CD1c-positive myeloid dendritic cell (primary cell): Measurements from ENCODE around the gene SPEF1.

ENCODE experiments used
- DNase-seq: peaks from one replicate; pipeline ENCODE4 v3.0.0-alpha.2; 2016; ENCODE audit errors: extremely low spot score

The SPEF1 gene

DNA sequence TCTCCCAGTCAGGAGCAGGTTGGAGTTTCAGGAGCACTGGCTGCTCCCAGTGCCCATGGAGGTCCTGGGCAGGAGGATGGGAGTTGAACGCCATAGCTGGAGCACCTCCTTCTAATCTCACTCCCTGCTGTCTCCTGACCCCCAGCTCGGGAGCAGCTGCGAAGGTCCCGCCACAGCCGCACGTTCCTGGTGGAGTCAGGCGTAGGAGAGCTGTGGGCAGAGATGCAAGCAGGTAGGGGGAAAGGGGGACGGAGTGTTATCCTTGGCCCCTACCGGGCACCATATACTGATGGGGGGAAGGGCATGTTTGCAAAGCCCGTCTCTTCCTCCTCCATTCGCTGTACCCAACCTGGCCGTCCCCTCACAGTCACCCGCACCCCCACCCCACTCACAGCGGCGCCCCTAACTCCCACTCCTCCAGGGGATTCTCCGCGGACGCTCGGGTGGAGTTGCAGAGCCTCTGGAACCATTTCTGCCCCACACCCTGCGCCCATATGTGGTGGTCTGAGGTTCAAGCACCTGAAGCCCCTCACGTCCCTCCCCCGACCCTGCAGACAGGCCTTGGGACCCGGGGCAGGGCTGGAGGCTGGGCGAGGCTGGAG, 32.1 kb downstream of the SPEF1 start:
- no peak for DNase-seq

DNA sequence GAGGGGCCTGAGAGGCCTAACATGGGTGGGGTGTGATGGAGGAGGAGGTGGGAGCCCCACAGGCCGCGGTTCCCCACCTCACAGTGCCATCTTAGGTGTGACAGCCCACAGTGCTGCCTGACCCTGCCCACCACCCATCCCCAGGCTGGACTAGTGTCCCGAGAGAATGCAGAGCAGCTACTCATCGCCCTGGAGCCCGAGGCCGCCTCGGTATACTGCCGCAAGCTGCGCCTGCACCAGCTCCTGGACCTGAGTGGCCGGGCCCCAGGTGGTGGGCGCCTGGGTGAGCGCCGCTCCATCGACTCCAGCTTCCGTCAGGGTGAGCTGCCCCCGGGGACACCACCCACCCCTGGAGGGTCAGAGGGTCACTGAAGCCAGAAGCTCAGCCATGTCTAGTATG, 33.2 kb downstream of the SPEF1 start:
- DNase-seq, result no peak

DNA sequence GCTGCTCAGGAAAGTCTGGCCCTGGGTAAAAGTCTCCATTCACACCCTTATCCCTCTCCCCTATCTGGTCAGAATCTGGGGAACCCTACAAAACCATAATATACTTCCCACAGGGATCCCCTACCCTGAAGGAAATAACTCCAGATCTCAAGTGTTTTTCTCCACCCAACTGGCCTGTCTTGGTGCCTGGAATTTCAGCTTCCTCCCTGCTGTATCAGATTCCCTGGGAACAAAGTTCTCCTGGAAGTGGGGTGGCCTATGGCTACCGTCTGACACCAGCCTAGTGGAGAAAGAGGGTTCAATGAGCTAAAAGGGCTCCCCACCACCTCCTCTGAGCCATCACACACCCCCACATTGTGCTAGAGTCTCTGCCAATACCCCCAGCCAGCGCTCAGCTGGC, 33.8 kb downstream of the SPEF1 start:
- no peak for DNase-seq

DNA sequence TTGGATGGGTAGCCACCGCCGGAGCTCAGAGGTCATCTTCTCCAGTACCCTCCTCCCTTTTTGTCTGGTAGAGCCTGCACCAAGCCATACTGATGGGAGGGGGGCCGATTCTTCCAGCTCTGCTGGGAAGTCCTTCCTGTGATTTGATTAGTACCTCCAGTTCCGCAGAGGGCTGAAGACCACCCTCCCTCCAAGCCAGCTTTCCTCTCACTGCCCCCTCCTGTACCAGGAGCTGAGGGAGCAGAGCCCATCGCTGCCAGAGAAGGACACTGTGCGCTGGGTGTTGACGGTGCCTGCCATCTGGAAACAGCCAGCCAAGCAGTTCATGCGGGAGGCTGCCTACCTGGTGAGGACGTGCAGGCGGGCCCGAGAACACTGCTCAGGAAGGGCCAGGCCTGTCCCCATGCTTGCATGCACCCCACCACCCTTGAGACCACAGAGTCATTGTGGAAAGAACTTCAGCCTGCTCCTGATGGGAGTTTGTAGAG, 35.5 kb downstream of the SPEF1 start:
- DNase-seq, result no peak

DNA sequence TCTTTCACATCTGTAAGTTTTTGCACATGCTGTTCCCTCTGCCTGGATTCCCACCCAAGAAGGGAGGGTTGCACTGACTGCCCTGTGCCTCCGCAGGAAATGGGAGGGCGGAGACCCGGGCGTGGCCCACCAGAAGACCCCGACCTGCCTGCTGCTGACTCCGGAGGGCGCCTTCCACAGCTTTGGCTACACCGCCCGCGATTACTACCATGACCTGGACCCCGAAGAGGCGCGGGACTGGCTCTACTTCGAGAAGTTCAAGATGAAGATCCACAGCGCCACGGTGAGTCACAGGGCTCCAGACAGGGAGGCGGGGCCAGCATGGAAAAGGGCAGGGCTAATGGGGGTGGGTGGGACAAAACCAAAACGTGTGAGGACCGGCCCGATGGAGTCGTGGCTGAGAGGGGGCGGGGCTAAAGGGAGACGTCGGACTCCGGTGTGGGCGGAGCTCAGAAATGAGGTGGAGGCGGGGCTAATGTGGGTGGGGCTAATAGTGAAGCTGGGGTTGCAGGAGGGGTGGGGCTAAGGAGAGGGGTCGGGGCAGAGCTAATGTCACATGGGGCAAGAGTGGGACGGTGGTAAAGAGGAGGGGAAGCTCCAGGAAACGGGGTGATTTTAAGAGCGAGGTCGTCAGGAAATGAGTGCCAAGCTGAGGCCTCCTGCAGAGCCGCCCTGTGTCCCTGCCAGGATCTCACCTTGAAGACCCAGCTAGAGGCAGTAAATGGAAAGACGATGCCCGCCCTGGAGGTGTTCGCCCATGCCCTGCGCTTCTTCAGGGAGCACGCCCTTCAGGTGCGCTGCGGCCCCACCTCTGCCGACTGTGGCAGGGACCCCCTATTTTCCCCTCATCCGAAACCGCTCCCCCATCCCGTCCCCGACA, 36.2 kb downstream of the SPEF1 start:
- peak; percentile 84 for DNase-seq

DNA sequence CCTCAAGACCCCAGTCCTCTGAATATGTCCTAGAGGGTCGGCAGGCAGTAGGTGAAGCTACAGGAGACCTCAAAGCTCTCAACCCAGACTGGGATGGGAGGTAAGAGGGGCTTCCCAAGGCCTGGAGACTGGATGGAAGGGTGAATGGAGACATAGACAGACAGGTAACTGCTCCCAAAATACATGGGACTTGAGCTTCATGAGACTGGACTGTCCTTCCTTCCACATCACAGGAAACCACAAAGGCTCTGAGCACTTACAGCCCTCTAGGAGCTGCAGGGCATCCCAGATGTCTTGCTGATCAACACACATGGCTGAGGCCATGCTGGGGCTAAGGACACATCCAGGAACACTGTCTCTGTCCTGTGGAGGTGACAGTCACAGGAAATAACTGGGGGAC, 37.2 kb downstream of the SPEF1 start:
- no peak for DNase-seq

DNA sequence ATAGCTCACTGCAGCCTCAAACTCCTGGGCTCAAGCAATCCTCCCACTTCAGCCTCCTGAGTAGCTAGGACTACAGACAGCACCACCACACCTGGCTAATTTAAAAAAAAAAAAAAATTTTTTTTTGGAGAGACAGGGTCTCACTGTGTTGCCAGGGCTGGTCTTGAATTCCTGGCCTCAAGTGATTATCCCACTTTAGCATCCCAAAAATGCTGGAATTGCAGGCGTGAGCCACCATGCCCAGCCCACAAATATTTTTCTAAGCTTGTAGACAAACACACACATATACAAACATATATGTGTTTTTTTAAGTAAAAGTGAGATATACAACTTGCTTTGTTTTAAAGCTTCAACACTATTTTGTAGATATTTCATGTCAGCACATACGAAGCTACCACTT, 38.0 kb downstream of the SPEF1 start:
- DNase-seq, result no peak

DNA sequence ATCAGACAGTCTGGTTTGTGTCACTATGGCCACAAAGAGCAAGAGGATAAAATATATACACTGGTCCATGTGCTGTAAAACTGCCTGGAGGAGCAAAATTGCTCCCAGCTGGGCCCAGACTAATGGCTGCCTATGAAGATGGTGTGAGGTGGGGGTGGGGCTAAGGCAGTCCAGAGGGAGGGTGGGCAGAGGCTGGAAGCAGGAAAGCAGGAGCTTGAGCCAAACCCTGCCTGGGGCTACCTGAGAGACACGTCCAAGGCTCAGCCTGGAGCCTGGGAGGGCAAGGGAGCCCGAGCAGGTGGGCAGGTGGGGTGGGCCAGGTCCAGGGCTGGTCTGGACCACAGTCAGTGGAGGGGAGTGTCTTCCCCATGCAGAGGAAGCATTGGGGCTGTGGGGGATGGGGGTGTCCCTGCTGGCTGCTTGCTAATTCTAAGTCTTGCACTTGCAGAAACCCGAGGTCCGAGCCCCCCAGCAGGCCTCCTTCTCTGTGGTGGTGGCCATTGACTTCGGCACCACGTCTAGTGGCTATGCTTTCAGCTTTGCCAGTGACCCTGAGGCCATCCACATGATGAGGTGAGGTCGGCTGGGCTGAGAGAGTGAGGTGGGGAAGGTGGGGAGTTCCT, 39.3 kb downstream of the SPEF1 start:
- DNase-seq, result no peak

DNA sequence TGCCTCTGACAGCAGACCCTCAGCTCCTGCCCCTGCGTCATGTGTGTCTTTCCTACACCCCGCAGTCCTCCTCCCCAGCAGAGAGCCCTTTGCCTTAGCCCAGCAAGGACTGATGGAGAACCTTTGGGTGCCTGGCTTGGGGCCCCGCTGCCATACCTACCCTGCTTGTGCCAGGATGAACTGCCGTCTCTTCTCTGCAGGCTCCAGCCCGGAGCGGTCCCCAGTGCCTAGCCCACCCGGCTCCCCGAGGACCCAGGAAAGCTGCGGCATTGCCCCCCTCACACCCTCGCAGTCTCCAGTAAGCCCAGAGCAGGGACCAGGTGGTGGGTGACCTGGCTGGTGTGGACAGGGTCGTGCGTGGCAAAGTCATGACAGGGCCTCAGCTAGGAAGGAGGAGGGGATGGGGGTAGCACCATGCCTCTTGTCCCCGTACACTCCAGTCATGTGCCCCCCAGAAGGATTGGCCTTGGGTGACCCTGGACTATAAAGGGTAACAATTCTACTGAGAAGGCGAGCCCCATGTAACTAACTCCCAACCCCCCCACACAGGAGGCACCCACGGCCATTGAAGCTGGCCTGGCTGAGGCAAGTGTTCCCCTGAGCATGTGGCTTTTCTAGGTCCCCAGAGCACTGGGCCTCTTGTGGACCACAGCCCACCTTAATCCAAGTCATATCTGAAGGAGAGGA, 40.5 kb downstream of the SPEF1 start:
- DNase-seq, result no peak

DNA sequence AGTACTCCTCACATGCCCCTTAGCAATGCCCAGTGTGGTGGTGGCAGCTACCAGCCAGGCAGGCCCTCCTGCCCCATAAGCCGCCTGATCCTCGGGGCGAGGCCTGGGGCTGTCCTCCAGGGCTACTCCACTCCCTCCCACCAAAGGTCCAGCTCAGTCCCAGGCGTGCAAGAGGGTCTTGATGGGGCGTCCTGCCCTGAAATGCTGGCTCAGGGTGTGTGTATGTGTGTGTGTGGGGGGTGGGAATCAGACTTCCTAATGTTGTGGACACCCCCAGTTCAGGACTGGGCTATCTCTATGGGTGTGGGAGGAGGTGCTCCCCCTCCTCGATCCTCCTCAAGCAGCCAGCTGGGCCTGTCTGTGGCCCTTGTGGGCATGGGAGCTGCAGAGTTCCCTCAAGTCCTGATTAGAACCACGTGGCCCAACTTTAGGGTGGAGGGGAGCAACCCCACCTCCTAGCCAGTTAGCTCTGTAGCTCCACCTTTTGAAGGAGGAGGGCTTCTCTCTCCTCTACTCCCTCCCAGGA, 41.3 kb downstream of the SPEF1 start:
- no peak for DNase-seq

DNA sequence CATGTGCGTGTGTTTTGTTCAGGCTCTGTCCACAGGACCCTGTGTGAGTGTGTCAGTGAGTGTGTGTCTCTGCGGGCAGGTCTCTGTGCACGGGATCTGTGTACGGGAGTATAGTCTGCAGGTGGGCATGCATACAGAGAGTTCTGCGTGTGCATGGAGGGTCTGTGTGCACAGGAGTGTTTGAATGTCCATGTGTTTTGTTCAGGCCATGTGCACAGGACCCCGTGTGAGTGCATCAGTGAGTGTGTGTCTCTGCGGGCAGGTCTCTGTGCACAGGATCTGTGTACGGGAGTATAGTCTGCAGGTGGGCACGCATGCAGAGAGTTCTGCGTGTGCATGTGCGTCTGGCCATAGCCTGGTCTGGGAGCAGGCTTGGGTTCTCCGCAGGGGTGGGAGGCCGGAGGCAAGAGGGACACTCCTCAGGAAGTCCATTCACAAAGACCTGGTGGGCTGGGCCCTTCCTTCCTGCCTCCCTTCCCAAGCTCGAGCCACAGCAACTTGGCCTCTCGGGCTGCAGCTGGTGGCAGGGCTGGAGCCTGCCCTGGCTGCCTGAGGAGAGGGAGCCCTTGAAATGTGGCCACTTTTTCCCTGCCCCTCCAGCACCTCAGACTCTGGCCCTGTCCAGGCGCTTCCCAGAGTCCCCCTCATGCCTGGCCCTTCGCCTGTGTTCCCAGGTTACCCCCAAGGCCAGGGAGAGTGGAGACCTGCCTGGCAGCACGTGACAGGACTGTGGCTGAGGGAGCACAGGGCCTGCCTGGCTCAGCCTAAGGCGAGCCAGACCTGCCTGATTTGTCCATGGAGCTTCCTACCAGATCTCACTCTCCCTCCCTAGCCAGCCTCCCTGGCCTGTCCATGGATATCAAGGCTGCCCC, 42.0 kb downstream of the SPEF1 start:
- DNase-seq, result no peak

DNA sequence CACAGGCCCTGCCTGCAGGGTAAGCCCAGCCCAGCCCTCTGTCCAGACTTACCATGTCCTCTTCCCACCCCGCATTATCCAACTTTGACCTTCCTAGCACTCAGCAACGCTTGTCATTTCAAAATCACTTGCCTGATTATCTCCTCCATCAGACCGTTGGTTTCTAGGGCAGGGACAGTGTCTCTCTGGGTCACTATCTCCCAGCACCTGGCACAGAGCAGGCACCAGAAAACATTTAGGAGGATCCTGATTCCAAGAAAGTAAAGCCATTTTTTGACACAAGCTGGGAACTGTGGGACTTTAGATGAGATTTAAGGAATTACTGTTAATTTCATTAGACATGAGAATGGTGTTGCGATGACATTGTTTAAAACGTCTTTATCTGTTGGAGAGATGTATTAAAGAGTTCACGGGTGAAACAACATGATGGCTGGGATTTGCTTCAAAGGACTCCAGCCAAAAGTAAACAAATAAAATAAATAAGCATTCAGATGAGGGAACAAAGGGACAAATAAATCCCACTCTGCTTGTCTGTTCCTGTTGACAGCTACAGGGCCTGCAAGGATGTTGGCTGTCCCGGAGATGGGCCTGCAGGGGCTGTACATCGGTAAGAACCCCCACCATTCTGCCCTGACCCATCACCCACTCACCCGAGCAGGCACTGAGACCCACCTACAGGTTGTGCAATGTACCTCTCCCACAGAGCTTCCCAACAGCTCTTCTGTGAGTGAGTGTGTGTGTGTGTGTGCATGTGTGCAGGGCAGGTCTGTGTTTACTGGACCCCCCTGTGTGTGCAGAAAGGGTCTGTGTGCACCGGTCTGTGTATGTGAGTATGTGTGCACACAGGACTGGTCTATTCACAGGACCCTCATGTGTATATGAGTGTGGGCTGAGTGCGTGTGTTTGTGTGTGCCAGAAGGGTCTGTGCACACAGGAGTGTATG, 42.9 kb downstream of the SPEF1 start:
- DNase-seq, result no peak

DNA sequence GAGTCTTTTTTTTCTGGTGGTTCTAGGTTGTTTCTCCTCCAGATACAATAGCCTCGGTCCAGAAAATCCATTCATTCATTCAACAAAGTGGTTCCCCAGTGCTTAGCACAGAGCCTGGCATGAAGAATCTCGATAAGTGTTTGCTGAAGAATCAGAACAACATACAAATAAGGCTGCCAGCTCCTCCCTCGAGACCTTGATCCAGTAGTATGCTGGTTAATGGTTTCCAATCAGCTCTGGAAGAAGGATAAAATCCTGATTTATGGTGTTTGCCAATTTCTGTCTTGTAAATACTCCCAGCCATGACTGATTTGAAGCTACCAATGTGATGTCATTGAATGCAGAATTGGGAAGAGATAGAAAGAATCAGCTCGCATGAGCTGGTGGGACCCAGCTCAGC, 45.5 kb downstream of the SPEF1 start:
- no peak for DNase-seq

DNA sequence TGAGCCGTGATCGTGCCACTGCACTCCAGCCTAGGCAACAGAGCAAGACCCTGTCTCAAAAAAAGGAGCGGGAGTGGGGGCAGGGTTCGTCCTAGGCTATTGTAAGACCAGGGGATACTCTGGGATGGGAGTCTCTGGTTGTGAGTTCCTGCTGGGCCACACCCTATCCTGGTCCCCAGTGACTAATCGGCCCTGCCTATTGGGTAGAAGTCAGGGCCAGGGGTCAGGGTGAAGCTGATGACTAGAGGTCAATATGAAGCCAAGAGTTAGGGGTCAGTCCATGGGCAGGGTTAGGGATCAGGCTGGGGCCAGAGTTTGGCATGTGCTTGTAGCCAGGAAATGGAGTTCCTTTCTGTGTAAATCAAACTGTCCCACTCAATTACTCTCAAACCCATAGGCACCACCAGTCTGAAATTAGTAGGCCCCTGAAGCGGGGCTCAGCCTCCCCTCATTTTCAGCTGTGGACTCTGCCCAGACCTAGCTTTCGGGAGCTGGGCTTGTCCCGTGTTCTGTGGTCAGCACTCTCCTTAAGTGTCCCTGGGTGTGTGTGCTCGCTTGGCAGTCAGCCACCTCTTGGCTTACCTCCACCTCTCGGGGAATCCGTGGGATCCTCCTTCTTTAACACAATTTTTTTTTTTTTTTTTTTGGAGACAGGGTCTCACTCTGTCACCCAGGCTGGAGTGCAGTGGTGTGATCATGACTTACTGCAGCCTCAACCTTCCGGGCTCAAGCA, 47.0 kb downstream of the SPEF1 start:
- no peak for DNase-seq

DNA sequence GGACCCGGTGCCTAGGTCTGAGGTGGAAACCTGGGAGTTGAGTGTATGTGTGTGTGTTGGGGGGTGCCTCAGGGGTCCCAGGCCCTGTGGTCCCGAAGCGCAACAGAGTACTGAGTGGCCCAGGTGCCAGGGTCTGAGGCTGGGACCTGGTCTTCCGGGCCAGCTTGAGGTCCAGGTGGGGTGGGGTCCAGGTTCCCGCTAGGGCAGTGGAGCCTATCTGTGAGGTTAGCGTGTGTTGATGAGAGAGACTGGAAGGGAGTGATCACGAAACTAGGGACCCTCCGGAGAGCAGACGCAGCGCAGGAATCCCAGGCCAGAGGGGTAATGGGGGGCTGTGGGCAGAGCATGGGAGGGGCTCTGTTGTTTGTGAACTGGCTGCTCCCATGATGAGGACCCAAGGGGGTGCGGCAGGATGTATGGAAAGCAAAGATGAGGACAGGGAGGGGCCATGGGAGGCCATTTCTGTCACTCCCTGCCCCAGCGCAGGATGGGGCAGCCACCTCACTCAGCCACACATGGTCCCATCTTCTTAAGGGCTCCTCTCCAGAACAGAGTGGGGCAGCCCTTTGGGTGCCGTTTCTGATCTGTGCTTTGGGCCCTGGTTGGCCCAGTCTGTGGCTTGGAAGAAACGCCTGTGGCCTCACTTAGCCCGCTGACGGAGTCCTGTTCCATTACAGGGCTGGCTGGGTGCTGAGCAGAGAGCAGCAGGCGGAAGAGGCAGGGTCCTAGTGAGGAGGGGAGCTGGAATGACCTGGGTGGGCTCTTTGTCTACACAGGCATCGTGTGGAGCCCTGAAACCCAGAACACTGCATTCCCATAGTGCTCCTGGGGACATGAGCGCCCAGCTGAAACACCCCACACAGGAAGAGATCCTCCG, 47.9 kb downstream of the SPEF1 start:
- no peak for DNase-seq

DNA sequence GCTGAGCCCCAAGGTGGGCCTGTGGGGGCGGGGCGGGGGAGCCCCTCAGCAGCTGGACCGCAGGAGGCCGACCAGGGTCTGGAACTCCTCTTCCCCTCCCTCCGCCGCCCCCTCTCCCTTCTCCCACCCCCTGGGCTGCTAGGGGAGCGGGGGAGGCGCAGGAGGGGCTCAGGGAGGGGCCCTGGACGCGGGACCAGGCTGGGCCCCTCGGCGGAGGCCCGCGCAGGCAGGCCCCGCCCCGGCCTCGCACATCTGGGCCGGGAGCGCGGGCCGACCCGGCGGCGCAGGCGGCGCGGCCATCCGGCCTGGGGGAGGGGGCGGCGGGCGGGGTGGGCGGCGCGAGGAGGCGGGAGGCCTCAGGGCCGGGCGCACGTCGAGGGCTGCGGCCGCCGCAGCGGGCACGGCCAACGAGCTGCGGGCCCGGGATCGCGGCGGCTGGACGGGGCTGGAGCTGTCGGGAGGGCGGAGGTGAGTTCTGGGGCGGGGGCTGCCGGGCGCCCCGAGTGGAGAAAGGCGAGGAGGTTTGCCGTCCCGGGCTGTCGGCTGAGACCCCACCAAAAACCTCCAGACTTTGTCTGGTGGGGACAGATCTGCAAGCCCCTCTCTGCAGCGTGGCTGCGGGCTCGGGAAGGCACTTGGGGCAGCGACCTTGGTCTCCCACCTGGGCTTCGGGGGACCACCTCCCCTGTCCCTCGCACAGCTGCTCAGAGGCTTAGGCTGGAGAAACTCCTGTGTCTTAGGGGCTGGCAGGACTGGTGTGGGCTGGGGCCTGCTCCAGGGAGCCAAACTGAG, 48.7 kb downstream of the SPEF1 start, which contains the start of gene HSPA12B:
TSS of gene HSPA12B (plus strand) at position 359 of the 792 bp plus-strand sequence. CDS start 5,990 bp downstream, outside the sequence.
- no peak for DNase-seq

DNA sequence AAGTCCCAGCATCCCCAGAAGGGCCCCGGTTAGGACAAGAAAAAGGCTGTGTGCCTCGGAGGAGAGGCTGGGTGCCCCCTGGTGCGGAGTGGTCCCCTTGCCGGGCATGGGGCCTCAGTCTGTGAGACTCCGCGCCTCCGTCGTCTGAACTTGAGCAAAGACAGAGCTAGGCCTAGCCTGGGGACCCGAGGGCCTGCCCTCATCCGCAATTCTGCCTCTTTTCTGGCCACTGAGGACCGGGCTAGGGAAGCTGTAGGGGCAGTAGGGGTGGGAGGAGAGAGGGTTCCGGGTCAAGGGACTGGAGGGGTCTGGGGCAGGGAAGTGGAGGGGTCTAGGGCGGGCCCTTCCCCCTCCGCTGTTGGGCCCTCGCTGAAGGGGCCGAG, 49.3 kb downstream of the SPEF1 start:
- DNase-seq, result no peak
